Ovary (tissue), 3 donors: ENCODE measurements around the gene ADAMTS6.

Source experiments
- EP300 ChIP-seq: sonication (generic); formaldehyde crosslinking; IDR thresholded peaks from one replicate; pipeline ENCODE4 v1.6.1; 2017; ENCODE audit warnings: antibody characterized with exemption
- TF ChIP-seq, protein P1 (sequence below), 3 donors: fragments of 450-650 bp in 2 of 3; fragments of 200-600 bp in 1 of 3; IDR thresholded peaks; one replicate each; pipeline versions ENCODE4 v1.5.1 to v1.8.0; 2016 to 2022; ENCODE audit warnings: antibody characterized with exemption in 3 of 3, mild to moderate bottlenecking in 1 of 3
- donor health status: DM: no; HTN: no; CAD: no.

DNA sequence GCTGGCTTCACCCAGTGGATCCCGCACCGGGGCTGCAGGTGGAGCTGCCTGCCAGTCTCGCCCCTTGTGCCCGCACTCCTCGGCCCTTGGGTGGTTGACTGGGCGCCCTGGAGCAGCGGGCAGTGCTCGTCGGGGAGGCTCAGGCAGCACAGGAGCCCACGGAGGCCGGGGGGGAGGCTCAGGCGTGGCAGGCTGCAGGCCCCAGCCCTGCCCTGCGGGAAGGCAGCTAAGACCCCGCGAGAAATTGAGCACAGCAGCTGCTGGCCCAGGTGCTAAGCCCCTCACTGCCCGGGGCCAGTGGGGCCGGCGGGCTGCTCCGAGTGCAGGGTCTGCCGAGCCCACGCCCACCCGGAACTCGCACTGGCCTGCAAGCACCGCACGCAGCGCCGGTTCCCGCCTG, 3.7 kb upstream of the ADAMTS6 start:
- TF ChIP-seq, protein P1, sequence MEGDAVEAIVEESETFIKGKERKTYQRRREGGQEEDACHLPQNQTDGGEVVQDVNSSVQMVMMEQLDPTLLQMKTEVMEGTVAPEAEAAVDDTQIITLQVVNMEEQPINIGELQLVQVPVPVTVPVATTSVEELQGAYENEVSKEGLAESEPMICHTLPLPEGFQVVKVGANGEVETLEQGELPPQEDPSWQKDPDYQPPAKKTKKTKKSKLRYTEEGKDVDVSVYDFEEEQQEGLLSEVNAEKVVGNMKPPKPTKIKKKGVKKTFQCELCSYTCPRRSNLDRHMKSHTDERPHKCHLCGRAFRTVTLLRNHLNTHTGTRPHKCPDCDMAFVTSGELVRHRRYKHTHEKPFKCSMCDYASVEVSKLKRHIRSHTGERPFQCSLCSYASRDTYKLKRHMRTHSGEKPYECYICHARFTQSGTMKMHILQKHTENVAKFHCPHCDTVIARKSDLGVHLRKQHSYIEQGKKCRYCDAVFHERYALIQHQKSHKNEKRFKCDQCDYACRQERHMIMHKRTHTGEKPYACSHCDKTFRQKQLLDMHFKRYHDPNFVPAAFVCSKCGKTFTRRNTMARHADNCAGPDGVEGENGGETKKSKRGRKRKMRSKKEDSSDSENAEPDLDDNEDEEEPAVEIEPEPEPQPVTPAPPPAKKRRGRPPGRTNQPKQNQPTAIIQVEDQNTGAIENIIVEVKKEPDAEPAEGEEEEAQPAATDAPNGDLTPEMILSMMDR (IDR thresholded peaks at IDR 0.05), result no peak
- no peak for TF ChIP-seq EP300
